D721Med (cell line): ENCODE results near the gene UST.

Experiments used
- DNase-seq: peaks from one replicate; pipeline ENCODE4 v3.0.0; 2011; ENCODE audit warnings: low spot score; ENCODE audit not compliant: insufficient read length
- FAIRE-seq: peaks from 2 replicates; lab custom pipeline; 2011; peaks lifted over from hg19 to GRCh38; lab: Jason Lieb, UNC
- CTCF ChIP-seq: IDR thresholded peaks from 2 replicates; pipeline ENCODE4 v1.5.1; 2012; ENCODE audit warnings: mild to moderate bottlenecking, control low read depth; ENCODE audit not compliant: insufficient read depth; ENCODE audit errors: missing control alignments

UST gene

DNA sequence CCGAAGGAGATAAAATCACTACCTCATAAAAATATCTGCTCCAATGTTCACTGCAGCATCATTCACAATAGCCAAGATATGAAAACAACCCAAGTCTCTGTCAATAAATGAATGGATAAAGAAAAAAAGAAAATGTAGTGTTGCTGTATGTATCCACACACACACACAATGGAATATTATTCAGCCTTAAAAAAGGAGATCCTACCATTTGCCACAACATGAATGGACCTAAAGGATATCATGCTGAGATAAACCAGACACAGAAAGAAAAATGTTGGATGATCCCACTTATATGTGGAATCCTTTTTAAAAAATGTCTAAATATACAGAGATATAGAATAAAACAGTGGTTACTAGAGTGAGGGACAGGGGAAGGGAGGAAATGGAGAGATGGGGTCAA, 378.5 kb downstream of the UST start:
- DNase-seq, result no peak
- FAIRE-seq, result no peak
- TF ChIP-seq CTCF, result no peak
